OCI-LY3 (cell line): ENCODE results near the gene GCSAM.

ENCODE experiments used
- H2AFZ ChIP-seq: fragments of 200-600, 300-600 bp; shearing (Covaris generic); 2 replicates; pipeline ENCODE4 v1.6.0; 2014; ENCODE audit warnings: antibody characterized with exemption, low read depth, low read length
- H3K27ac ChIP-seq: fragments of 200-600, 300-600 bp; sonication (generic); 2 replicates; pipeline ENCODE4 v1.5.1; 2014; ENCODE audit warnings: mild to moderate bottlenecking, low read length, moderate library complexity, mixed read lengths
- H3K27me3 ChIP-seq: fragments of 200-600, 300-600 bp; sonication (generic); 2 replicates; pipeline ENCODE4 v1.6.1; 2014; ENCODE audit warnings: low read depth, low read length, mixed read lengths
- H3K36me3 ChIP-seq: fragments of 200-600, 300-600 bp; sonication (generic); replicated peaks from 2 replicates; pipeline ENCODE3; 2014; ENCODE audit warnings: low read depth, low read length, mixed read lengths
- H3K4me1 ChIP-seq: fragments of 300-600, 200-600 bp; sonication (generic); 2 replicates; pipeline ENCODE4 v1.6.1; 2014; ENCODE audit warnings: low read length, mixed read lengths
- H3K4me2 ChIP-seq: fragments of 200-600, 300-600 bp; sonication (generic); 2 replicates; pipeline ENCODE4 v1.6.1; 2014; ENCODE audit warnings: low read length, mixed read lengths
- H3K4me3 ChIP-seq: fragments of 300-600, 200-600 bp; sonication (generic); 2 replicates; pipeline ENCODE4 v1.5.1; 2014; ENCODE audit warnings: antibody characterized with exemption, mild to moderate bottlenecking, low read length, moderate library complexity
- H3K79me2 ChIP-seq: fragments of 300-600, 200-600 bp; shearing (Covaris generic); 2 replicates; pipeline ENCODE4 v1.6.1; 2014; ENCODE audit warnings: mild to moderate bottlenecking, low read length, mixed read lengths
- H3K9ac ChIP-seq: fragments of 300-600, 200-600 bp; shearing (Covaris generic); 2 replicates; pipeline ENCODE4 v1.6.0; 2014; ENCODE audit warnings: mild to moderate bottlenecking, low read length, moderate library complexity
- H3K9me3 ChIP-seq: fragments of 200-600, 300-600 bp; shearing (Covaris generic); 2 replicates; pipeline ENCODE4 v1.6.1; 2014; ENCODE audit warnings: low read length, mixed read lengths; ENCODE audit not compliant: insufficient read depth
- H4K20me1 ChIP-seq: fragments of 200-600, 300-600 bp; sonication (generic); 2 replicates; pipeline ENCODE4 v1.6.1; 2016; ENCODE audit warnings: low read length, mixed read lengths; ENCODE audit not compliant: insufficient read depth
- CTCF ChIP-seq: fragments of 200-600, 300-600 bp; sonication (generic); IDR thresholded peaks from 2 replicates; pipeline ENCODE4 v1.5.1; 2014; ENCODE audit warnings: antibody characterized with exemption, low read length, low read depth
- EZH2phosphoT487 ChIP-seq: fragments of 200-600 bp; shearing (Covaris generic); IDR thresholded peaks from 2 replicates; pipeline ENCODE4 v1.6.1; 2018; ENCODE audit warnings: antibody characterized with exemption, mixed run types, low read depth

GCSAM gene

GRCh38 chr3:112122870-112123269 is 10.2 kb downstream of the GCSAM start:
- Histone ChIP-seq H3K27ac (no peak overlapping the region), H4K20me1 (no peaks in the 10 kb centered on the region), H3K9me3 (no peaks in the 10 kb centered on the region), H3K79me2 (no peaks in the 10 kb centered on the region), H3K4me3 (no peak overlapping the region), H3K4me2 (no peak overlapping the region), H3K27me3 (no peaks in the 10 kb centered on the region), H2AFZ (no peak overlapping the region), H3K36me3 (peaks cover 3% of the 10 kb centered on the region), H3K4me1 (peaks cover 50% of the 10 kb centered on the region), H3K9ac (no peak overlapping the region)
- TF ChIP-seq EZH2phosphoT487: no peak
- TF ChIP-seq CTCF: no peak

GRCh38 chr3:112121577-112122547 is 11.2 kb downstream of the GCSAM start:
- no peak overlapping the region for H2AFZ ChIP-seq
- H3K4me3 ChIP-seq: no peak overlapping the region
- no peaks in the 10 kb centered on the region for H3K79me2 ChIP-seq

GRCh38 chr3:112119962-112120836 is 12.8 kb downstream of the GCSAM start:
- Histone ChIP-seq H2AFZ (no peak overlapping the region), H3K4me1 (peaks cover 68% of the 10 kb centered on the region), H3K27me3 (no peaks in the 10 kb centered on the region), H3K27ac (no peak overlapping the region), H3K79me2 (no peaks in the 10 kb centered on the region), H3K9me3 (no peaks in the 10 kb centered on the region), H3K9ac (no peak overlapping the region), H4K20me1 (no peaks in the 10 kb centered on the region), H3K4me2 (no peak overlapping the region), H3K4me3 (no peak overlapping the region), H3K36me3 (peaks cover 3% of the 10 kb centered on the region)
- TF ChIP-seq EZH2phosphoT487 (no peak), CTCF (no peak)

More at GRCh38 chr3:112121577-112122547, 11.2 kb downstream of the GCSAM start:
- H3K9ac ChIP-seq: no peak overlapping the region
- H3K27me3 ChIP-seq: no peaks in the 10 kb centered on the region
- peaks cover 51% of the 10 kb centered on the region for H3K4me1 ChIP-seq
- H3K9me3 ChIP-seq: no peaks in the 10 kb centered on the region
- peaks cover 3% of the 10 kb centered on the region for H3K36me3 ChIP-seq
- peak overlapping the region; percentile 4; the same call in 1 of the 2 replicates for H3K4me2 ChIP-seq
- no peaks in the 10 kb centered on the region for H4K20me1 ChIP-seq
- no peak overlapping the region for H3K27ac ChIP-seq
- TF ChIP-seq EZH2phosphoT487 (no peak), CTCF (no peak)
